SH-SY5Y (cell line): ENCODE results near the gene ELMOD3.

ENCODE experiments used
- GATA2 ChIP-seq: IDR thresholded peaks from 2 replicates; pipeline ENCODE4 v1.6.1; 2011; ENCODE audit warnings: mild to moderate bottlenecking, low read depth, low read length
- GATA3 ChIP-seq: IDR thresholded peaks from 2 replicates; pipeline ENCODE4 v1.6.1; 2011; ENCODE audit warnings: low read depth, mild to moderate bottlenecking, low read length, moderate library complexity

- no peak for TF ChIP-seq GATA2
- no peak for TF ChIP-seq GATA3
Measured at GRCh38 chr2:85307527-85307897, 47.1 kb upstream of the ELMOD3 start.
